Common myeloid progenitor, CD34-positive (primary cell): Measurements from ENCODE around the gene TMA7.

Source experiments
- CTCF ChIA-PET: fragments of 350-600 bp; sonication (Branson Sonifier 250); formaldehyde crosslinking; loops from one replicate; lab custom pipeline; 2021; ENCODE audit warnings: antibody characterized with exemption; lab: Charles Lee
- POLR2A ChIA-PET: fragments of 350-600 bp; sonication (Branson Sonifier 250); formaldehyde crosslinking; loops from one replicate; lab custom pipeline; 2021; ENCODE audit warnings: antibody characterized with exemption; lab: Charles Lee
- DNase-seq, 3 donors: peaks; one replicate each; pipeline versions ENCODE4 v3.0.0 to v3.0.0-alpha.2; 2013
- H3K27ac ChIP-seq, 2 experiments: 1 replicate in 1 of 2; 2 replicates in 1 of 2; pipeline ENCODE4 v1.7.0; 2013; ENCODE audit warnings: inconsistent platforms in 2 of 2, low read length in 2 of 2, mild to moderate bottlenecking in 2 of 2, low read depth in 1 of 2, moderate library complexity in 1 of 2; ENCODE audit not compliant: severe bottlenecking in 2 of 2, insufficient read depth in 1 of 2, poor library complexity in 1 of 2
- H3K27me3 ChIP-seq, 5 experiments: replicated peaks in 2 of 5; 1 replicate in 3 of 5; 2 replicates in 2 of 5; pipeline versions ENCODE4 v1.6.1 to v1.7.0; 2013; ENCODE audit warnings: low read length in 4 of 5, mild to moderate bottlenecking in 2 of 5, moderate library complexity in 2 of 5, inconsistent platforms in 1 of 5; ENCODE audit not compliant: insufficient read depth in 5 of 5, control insufficient read depth in 4 of 5
- H3K36me3 ChIP-seq, 4 experiments: 1 replicate in 2 of 4; 2 replicates in 2 of 4; pipeline versions ENCODE4 v1.6.1 to v1.7.0; 2013; ENCODE audit warnings: low read length in 3 of 4, control low read depth in 1 of 4, mild to moderate bottlenecking in 1 of 4; ENCODE audit not compliant: control insufficient read depth in 4 of 4, insufficient read depth in 4 of 4
- H3K4me1 ChIP-seq, 4 experiments: 1 replicate in 3 of 4; 2 replicates in 1 of 4; pipeline versions ENCODE4 v1.6.1 to v1.7.1; 2013; ENCODE audit warnings: low read length in 3 of 4, mild to moderate bottlenecking in 3 of 4, control low read depth in 1 of 4, inconsistent platforms in 1 of 4, moderate library complexity in 1 of 4; ENCODE audit not compliant: control insufficient read depth in 4 of 4, insufficient read depth in 4 of 4; ENCODE audit errors: control extremely low read depth in 1 of 4
- H3K4me3 ChIP-seq, 7 experiments: 1 replicate in 4 of 7; 2 replicates in 3 of 7; pipeline versions ENCODE4 v1.5.1 to v1.7.0; 2013; ENCODE audit warnings: mild to moderate bottlenecking in 7 of 7, low read length in 6 of 7, moderate library complexity in 6 of 7, inconsistent platforms in 2 of 7, low read depth in 2 of 7, control low read depth in 1 of 7; ENCODE audit not compliant: insufficient read depth in 4 of 7, control insufficient read depth in 1 of 7; ENCODE audit errors: extremely low read depth in 1 of 7
- H3K9me3 ChIP-seq, 5 experiments: 1 replicate in 4 of 5; 2 replicates in 1 of 5; pipeline versions ENCODE4 v1.6.1 to v1.7.1; 2013; ENCODE audit warnings: low read length in 4 of 5, mild to moderate bottlenecking in 2 of 5, inconsistent platforms in 1 of 5, low read depth in 1 of 5, moderate library complexity in 1 of 5; ENCODE audit not compliant: control insufficient read depth in 4 of 5, insufficient read depth in 2 of 5; ENCODE audit errors: control extremely low read depth in 1 of 5
- WGBS: methylation state at CpG from one replicate; pipeline ENCODE4 v1.1.5; 2013; ENCODE audit not compliant: insufficient coverage; 5-methylcytosine and 5-hydroxymethylcytosine counted together

Gene TMA7

GRCh38 chr3:48409291-48410201 is 30.5 kb upstream of the TMA7 start:
- ChIA-PET POLR2A (no interaction called here), CTCF (interaction anchor here (1.2 to 3.9 kb wide), 3 partner anchors 9 to 141 kb away, joined by 3 to 14 read pairs (median 5); no protein-coding TSS in a partner anchor)
- H3K27ac ChIP-seq, result no peak overlapping the region
- no peak overlapping the region for H3K4me3 ChIP-seq
- H3K36me3 ChIP-seq, result peaks cover 0 to 25% (median 6%) of the 10 kb centered on the region in 4 experiments
- no peak for DNase-seq
- no peaks in the 10 kb centered on the region for H3K9me3 ChIP-seq
- no peaks in the 10 kb centered on the region for H3K4me1 ChIP-seq
- H3K27me3 ChIP-seq, result no peaks in the 10 kb centered on the region
- WGBS, result 98% methylated on average over 26 of the region's 31 CpGs

GRCh38 chr3:48410205-48411040 is 29.6 kb upstream of the TMA7 start:
- Histone ChIP-seq H3K27me3 (no peaks in the 10 kb centered on the region), H3K4me1 (no peaks in the 10 kb centered on the region), H3K4me3 (no peak overlapping the region), H3K9me3 (no peaks in the 10 kb centered on the region), H3K27ac (no peak overlapping the region), H3K36me3 (peaks cover 0 to 30% (median 5%) of the 10 kb centered on the region in 4 experiments)
- whole genome bisulfite sequencing, result 98% methylated on average over 16 of the region's 16 CpGs
- POLR2A ChIA-PET, result no interaction called here
- CTCF ChIA-PET, result interaction anchor here (1.2 kb wide), 1 partner anchor 10 kb away, joined by 3 read pairs; no protein-coding TSS in a partner anchor
- no peak for DNase-seq

GRCh38 chr3:48411041-48411588 is 28.9 kb upstream of the TMA7 start:
- H3K9me3 ChIP-seq, result no peaks in the 10 kb centered on the region
- H3K27me3 ChIP-seq, result no peaks in the 10 kb centered on the region
- DNase-seq, result no peak
- WGBS, result 98% methylated on average over 8 of the region's 9 CpGs
- no peak overlapping the region for H3K27ac ChIP-seq
- H3K36me3 ChIP-seq, result peaks cover 0 to 33% (median 5%) of the 10 kb centered on the region in 4 experiments
- H3K4me3 ChIP-seq, result no peak overlapping the region
- POLR2A ChIA-PET, result no interaction called here
- CTCF ChIA-PET, result interaction anchor here (1.0 to 1.8 kb wide), 3 partner anchors 10 to 25 kb away, joined by 3 to 6 read pairs (median 4); no protein-coding TSS in a partner anchor
- H3K4me1 ChIP-seq, result no peaks in the 10 kb centered on the region

- H3K9me3 ChIP-seq, result no peaks in the 10 kb centered on the region
- no peak for DNase-seq
- no peaks in the 10 kb centered on the region for H3K4me1 ChIP-seq
- CTCF ChIA-PET, result interaction anchor here (0.8 to 1.8 kb wide), 7 partner anchors 10 to 473 kb away, joined by 3 to 6 read pairs (median 3); no protein-coding TSS in a partner anchor
- H3K27ac ChIP-seq, result no peak overlapping the region
- POLR2A ChIA-PET, result no interaction called here
- WGBS, result 98% methylated on average over 10 of the region's 11 CpGs
- no peaks in the 10 kb centered on the region for H3K27me3 ChIP-seq
- no peak overlapping the region for H3K4me3 ChIP-seq
- H3K36me3 ChIP-seq, result peaks cover 0 to 33% (median 5%) of the 10 kb centered on the region in 4 experiments
Observed at GRCh38 chr3:48411606-48412374, 28.3 kb upstream of the TMA7 start.

- WGBS, result 95% methylated on average over 17 of the region's 19 CpGs
Observed at GRCh38 chr3:48412375-48413001, 27.6 kb upstream of the TMA7 start.

GRCh38 chr3:48413086-48413485 is 27.0 kb upstream of the TMA7 start:
- no peaks in the 10 kb centered on the region for H3K27me3 ChIP-seq
- H3K9me3 ChIP-seq, result no peaks in the 10 kb centered on the region
- no peaks in the 10 kb centered on the region for H3K4me1 ChIP-seq
- no peak for DNase-seq
- CTCF ChIA-PET, result interaction anchor here (0.6 to 4.5 kb wide), 5 partner anchors 18 to 146 kb away, joined by 3 to 35 read pairs (median 3); no protein-coding TSS in a partner anchor
- POLR2A ChIA-PET, result interaction anchor here (1.4 kb wide), 1 partner anchor 17 kb away, joined by 3 read pairs; the partner anchor contains the start of gene PLXNB1
- peaks cover 0 to 33% (median 5%) of the 10 kb centered on the region in 4 experiments for H3K36me3 ChIP-seq
- WGBS, result 96% methylated on average over 8 of the region's 8 CpGs
- H3K4me3 ChIP-seq, result no peak overlapping the region
- H3K27ac ChIP-seq, result no peak overlapping the region

More at GRCh38 chr3:48412375-48413001, 27.6 kb upstream of the TMA7 start:
- no peak overlapping the region for H3K27ac ChIP-seq
- H3K4me1 ChIP-seq, result no peaks in the 10 kb centered on the region
- no peak overlapping the region for H3K4me3 ChIP-seq
- no peaks in the 10 kb centered on the region for H3K9me3 ChIP-seq
- CTCF ChIA-PET, result interaction anchor here (0.8 to 1.8 kb wide), 7 partner anchors 10 to 473 kb away, joined by 3 to 6 read pairs (median 3); no protein-coding TSS in a partner anchor
- no peaks in the 10 kb centered on the region for H3K27me3 ChIP-seq
- POLR2A ChIA-PET, result no interaction called here
- H3K36me3 ChIP-seq, result peaks cover 0 to 33% (median 5%) of the 10 kb centered on the region in 4 experiments
- no peak for DNase-seq
